ENCODE results near the gene NEUROG3.
"Not testable (repeated sequence)": the region's sequence is repeated elsewhere in the genome, so short reads cannot be mapped to it uniquely, and the experiment has no call there.

NEUROG3 gene

GRCh38 chr10:69570050-69570816, 3.0 kb downstream of the NEUROG3 start:
- no peak for DNase-seq

- DNase-seq = no peak
These were observed 3.8 kb downstream of the NEUROG3 start for GRCh38 chr10:69569396-69569934.

GRCh38 chr10:69568472-69569395, 4.5 kb downstream of the NEUROG3 start:
- DNase-seq = no peak

- no peak for DNase-seq
These were observed 5.3 kb downstream of the NEUROG3 start for GRCh38 chr10:69567920-69568319.

GRCh38 chr10:69562731-69563254, 10.4 kb downstream of the NEUROG3 start:
- DNase-seq = no peak

GRCh38 chr10:69559525-69559924, 13.7 kb downstream of the NEUROG3 start:
- no peak for DNase-seq

GRCh38 chr10:69558559-69558958, 14.7 kb downstream of the NEUROG3 start:
- no peak for DNase-seq

- DNase-seq = no peak
These were observed 18.6 kb downstream of the NEUROG3 start for GRCh38 chr10:69554611-69555010.

GRCh38 chr10:69553328-69553727, 19.9 kb downstream of the NEUROG3 start:
- no peak for DNase-seq

GRCh38 chr10:69552268-69552667, 21.0 kb downstream of the NEUROG3 start:
- no peak for DNase-seq

- DNase-seq = no peak
These were observed 23.3 kb downstream of the NEUROG3 start for GRCh38 chr10:69549959-69550358.

- DNase-seq = no peak
These were observed 31.8 kb downstream of the NEUROG3 start for GRCh38 chr10:69541463-69541862.

- DNase-seq = no peak
These were observed 34.8 kb downstream of the NEUROG3 start for GRCh38 chr10:69538461-69538860.

GRCh38 chr10:69537449-69537848, 35.8 kb downstream of the NEUROG3 start:
- DNase-seq = no peak

- not testable (repeated sequence) for DNase-seq
These were observed 36.7 kb downstream of the NEUROG3 start for GRCh38 chr10:69536521-69536920.

- DNase-seq = no peak
These were observed 39.6 kb downstream of the NEUROG3 start for GRCh38 chr10:69533658-69534057.

GRCh38 chr10:69527961-69528360, 45.3 kb downstream of the NEUROG3 start:
- DNase-seq = no peak

Data from activated naive CD4-positive, alpha-beta T cell treated with anti-CD3 and anti-CD28 coated beads, Interleukin-2, amount 50 U/mL, for 16 hours (primary cell).